ENCODE results near the gene RPGR. TPM values are rescaled to one million over a fixed set of nuclear protein-coding genes. Genes with fewer than 3 reads are reported as not detected.

RPGR gene, protein sequence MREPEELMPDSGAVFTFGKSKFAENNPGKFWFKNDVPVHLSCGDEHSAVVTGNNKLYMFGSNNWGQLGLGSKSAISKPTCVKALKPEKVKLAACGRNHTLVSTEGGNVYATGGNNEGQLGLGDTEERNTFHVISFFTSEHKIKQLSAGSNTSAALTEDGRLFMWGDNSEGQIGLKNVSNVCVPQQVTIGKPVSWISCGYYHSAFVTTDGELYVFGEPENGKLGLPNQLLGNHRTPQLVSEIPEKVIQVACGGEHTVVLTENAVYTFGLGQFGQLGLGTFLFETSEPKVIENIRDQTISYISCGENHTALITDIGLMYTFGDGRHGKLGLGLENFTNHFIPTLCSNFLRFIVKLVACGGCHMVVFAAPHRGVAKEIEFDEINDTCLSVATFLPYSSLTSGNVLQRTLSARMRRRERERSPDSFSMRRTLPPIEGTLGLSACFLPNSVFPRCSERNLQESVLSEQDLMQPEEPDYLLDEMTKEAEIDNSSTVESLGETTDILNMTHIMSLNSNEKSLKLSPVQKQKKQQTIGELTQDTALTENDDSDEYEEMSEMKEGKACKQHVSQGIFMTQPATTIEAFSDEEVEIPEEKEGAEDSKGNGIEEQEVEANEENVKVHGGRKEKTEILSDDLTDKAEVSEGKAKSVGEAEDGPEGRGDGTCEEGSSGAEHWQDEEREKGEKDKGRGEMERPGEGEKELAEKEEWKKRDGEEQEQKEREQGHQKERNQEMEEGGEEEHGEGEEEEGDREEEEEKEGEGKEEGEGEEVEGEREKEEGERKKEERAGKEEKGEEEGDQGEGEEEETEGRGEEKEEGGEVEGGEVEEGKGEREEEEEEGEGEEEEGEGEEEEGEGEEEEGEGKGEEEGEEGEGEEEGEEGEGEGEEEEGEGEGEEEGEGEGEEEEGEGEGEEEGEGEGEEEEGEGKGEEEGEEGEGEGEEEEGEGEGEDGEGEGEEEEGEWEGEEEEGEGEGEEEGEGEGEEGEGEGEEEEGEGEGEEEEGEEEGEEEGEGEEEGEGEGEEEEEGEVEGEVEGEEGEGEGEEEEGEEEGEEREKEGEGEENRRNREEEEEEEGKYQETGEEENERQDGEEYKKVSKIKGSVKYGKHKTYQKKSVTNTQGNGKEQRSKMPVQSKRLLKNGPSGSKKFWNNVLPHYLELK
- 4.6 TPM for polyA plus RNA-seq (2013, experiment 1 of 2)
- polyA plus RNA-seq (2013, experiment 2 of 2): 4.9 TPM

DNA sequence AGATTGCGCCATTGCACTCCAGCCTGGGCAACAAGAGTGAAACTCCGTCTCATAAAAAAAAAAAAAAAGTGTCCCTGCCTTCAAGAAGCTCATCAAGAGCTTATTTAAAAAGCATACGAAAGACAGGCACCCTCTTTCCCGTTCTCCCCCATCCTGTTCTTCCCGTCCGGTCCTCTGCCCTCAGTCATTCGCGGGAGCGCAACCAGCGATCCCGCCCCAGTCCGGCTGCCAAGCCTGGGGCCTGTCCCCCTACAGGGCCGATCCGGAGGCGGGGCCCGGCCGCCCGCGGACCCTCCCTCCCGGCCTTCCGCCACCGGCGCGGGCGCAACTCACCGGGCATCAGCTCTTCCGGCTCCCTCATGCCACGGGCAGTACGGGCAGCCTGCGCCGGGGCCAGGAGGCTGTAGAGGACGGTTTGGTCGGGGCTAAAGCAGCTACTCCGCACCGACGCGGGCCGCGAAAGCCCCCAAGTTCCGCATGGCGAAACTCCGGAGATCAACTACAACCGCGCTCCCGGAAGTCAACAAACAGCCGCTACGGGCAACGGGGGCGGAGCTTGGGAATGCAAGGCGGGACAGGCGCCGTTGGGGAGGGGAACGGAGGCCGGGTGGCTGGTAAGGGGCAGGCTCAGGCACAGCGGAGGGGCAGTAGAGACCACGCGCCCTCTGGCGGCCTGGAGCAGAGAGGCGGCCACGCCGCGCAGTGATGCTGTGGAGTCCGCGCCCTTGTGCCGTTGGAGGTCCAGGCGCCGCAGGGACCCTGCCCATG lies at the start of gene RPGR:
RPGR (minus strand) TSS at position 503 of the 768 bp plus-strand sequence; CDS start at position 361, 142 bp downstream.
- 1% methylated on average over 67 of the region's 67 CpGs for WGBS
- H3K4me1 ChIP-seq (ENCODE audit: insufficient read depth, low read length): no peaks in the 10 kb centered on the region
- H3K27ac ChIP-seq (ENCODE audit: low read depth, low read length): peak within 1 kb of the TSS; percentile 86; the same call in 1 of the 2 replicates
- peak within 1 kb of the TSS; percentile 85 for H3K4me3 ChIP-seq (ENCODE audit: low read length)
- H3K27me3 ChIP-seq (ENCODE audit: insufficient read depth, low read length): no peaks in the 10 kb centered on the region
- H3K9ac ChIP-seq (ENCODE audit: low read depth, low read length): peak within 1 kb of the TSS; percentile 84
- H3K36me3 ChIP-seq (ENCODE audit: insufficient read depth, low read length): no peaks in the 10 kb centered on the region
- H3K9me3 ChIP-seq (ENCODE audit: insufficient read depth, low read depth, low read length): no peaks in the 10 kb centered on the region

- 75% methylated on average over 1 of the region's 1 CpG for WGBS
- H3K27me3 ChIP-seq (ENCODE audit: insufficient read depth, low read length): no peaks in the 10 kb centered on the region
- H3K9ac ChIP-seq (ENCODE audit: low read depth, low read length): no peak overlapping the region
- H3K4me1 ChIP-seq (ENCODE audit: insufficient read depth, low read length): no peaks in the 10 kb centered on the region
- no peaks in the 10 kb centered on the region for H3K36me3 ChIP-seq (ENCODE audit: insufficient read depth, low read length)
- no peaks in the 10 kb centered on the region for H3K9me3 ChIP-seq (ENCODE audit: insufficient read depth, low read depth, low read length)
- H3K27ac ChIP-seq (ENCODE audit: low read depth, low read length): no peak overlapping the region
- no peak overlapping the region for H3K4me3 ChIP-seq (ENCODE audit: low read length)
Measured at GRCh38 chrX:38376747-38377146, 49.4 kb upstream of the RPGR start.

GRCh38 chrX:38375891-38376290 lies 48.6 kb upstream of the RPGR start:
- Histone ChIP-seq H3K9ac (ENCODE audit: low read depth, low read length) (no peak overlapping the region), H3K4me1 (ENCODE audit: insufficient read depth, low read length) (no peaks in the 10 kb centered on the region), H3K27me3 (ENCODE audit: insufficient read depth, low read length) (no peaks in the 10 kb centered on the region), H3K36me3 (ENCODE audit: insufficient read depth, low read length) (no peaks in the 10 kb centered on the region), H3K4me3 (ENCODE audit: low read length) (no peak overlapping the region), H3K9me3 (ENCODE audit: insufficient read depth, low read depth, low read length) (no peaks in the 10 kb centered on the region), H3K27ac (ENCODE audit: low read depth, low read length) (no peak overlapping the region)
- WGBS: 5% methylated on average over 1 of the region's 1 CpG

DNA sequence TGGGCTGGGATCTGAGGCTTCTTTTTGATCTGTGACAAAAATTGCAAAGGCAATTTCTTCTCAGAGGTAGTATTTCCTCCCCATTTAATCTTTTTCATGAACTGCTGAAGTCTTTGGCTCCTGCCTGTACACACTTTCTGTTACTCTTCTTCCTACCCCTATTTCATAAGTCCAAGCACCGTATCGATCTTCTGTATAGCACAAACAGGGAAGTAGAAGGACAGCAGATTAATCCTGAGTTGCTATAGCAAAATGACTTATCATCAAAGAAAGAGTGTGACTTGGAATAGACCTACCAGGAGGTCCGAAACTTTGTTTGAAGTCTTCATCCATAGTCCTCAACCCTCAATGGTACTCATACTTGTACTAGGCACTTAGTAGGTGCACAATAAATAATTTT lies 47.1 kb upstream of the RPGR start:
- H3K4me1 ChIP-seq (ENCODE audit: insufficient read depth, low read length): no peaks in the 10 kb centered on the region
- WGBS: no CpG with 5 or more reads among the region's 3 CpGs

DNA sequence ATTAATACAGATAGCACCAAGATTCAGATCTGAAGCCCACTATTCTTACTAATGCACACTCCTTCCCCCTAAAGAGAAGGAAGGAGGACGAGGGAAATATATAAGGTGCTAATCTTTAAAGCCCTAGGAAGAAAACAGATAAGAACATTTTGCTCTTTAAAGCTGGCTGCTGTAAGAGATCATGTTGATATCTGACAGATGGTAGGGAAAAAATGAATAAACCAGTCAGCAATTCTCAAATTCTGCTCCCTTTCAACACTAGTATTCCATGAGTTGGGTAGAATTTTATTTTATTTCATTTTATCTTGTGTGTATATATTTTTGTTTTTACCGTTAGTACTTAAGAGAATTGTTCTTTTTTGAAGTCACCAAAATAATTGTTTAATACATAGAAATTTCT lies 44.3 kb upstream of the RPGR start:
- H3K4me1 ChIP-seq (ENCODE audit: insufficient read depth, low read length): no peaks in the 10 kb centered on the region
- no peak overlapping the region for H3K27ac ChIP-seq (ENCODE audit: low read depth, low read length)
- no peaks in the 10 kb centered on the region for H3K36me3 ChIP-seq (ENCODE audit: insufficient read depth, low read length)
- H3K27me3 ChIP-seq (ENCODE audit: insufficient read depth, low read length): no peaks in the 10 kb centered on the region
- no peak overlapping the region for H3K9ac ChIP-seq (ENCODE audit: low read depth, low read length)
- H3K4me3 ChIP-seq (ENCODE audit: low read length): no peak overlapping the region
- H3K9me3 ChIP-seq (ENCODE audit: insufficient read depth, low read depth, low read length): no peaks in the 10 kb centered on the region
- no CpG with 5 or more reads among the region's 2 CpGs for WGBS

More for the DNA sequence above, 47.1 kb upstream of the RPGR start:
- Histone ChIP-seq H3K36me3 (ENCODE audit: insufficient read depth, low read length) (no peaks in the 10 kb centered on the region), H3K9ac (ENCODE audit: low read depth, low read length) (no peak overlapping the region), H3K9me3 (ENCODE audit: insufficient read depth, low read depth, low read length) (no peaks in the 10 kb centered on the region), H3K27ac (ENCODE audit: low read depth, low read length) (no peak overlapping the region), H3K4me3 (ENCODE audit: low read length) (no peak overlapping the region), H3K27me3 (ENCODE audit: insufficient read depth, low read length) (no peaks in the 10 kb centered on the region)

DNA sequence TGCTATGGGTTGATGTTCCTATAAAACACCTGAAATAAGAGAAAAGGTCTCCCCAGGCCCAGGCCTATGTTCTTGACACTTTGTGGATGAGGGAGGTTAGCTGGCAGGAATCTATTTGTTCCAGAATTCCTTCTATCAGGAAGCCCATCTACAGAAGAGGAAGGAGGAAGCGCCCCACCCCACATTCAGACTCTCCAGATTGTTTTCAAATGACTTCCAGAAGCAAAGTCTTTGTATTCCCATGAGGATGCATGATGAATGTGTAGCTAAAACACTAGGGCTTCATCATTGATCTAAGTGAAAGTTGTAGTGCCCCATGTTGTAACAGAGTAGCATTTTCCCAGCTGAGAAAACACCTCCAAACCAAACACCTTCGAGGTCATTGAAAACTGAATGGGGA lies 41.5 kb upstream of the RPGR start:
- no CpG with 5 or more reads among the region's 2 CpGs for WGBS
- H3K9ac ChIP-seq (ENCODE audit: low read depth, low read length): no peak overlapping the region
- no peaks in the 10 kb centered on the region for H3K36me3 ChIP-seq (ENCODE audit: insufficient read depth, low read length)
- no peak overlapping the region for H3K27ac ChIP-seq (ENCODE audit: low read depth, low read length)
- no peaks in the 10 kb centered on the region for H3K9me3 ChIP-seq (ENCODE audit: insufficient read depth, low read depth, low read length)
- H3K27me3 ChIP-seq (ENCODE audit: insufficient read depth, low read length): no peaks in the 10 kb centered on the region
- no peaks in the 10 kb centered on the region for H3K4me1 ChIP-seq (ENCODE audit: insufficient read depth, low read length)
- no peak overlapping the region for H3K4me3 ChIP-seq (ENCODE audit: low read length)

GRCh38 chrX:38365954-38366353 lies 38.6 kb upstream of the RPGR start:
- H3K4me1 ChIP-seq (ENCODE audit: insufficient read depth, low read length): no peaks in the 10 kb centered on the region
- H3K9me3 ChIP-seq (ENCODE audit: insufficient read depth, low read depth, low read length): no peaks in the 10 kb centered on the region
- H3K27ac ChIP-seq (ENCODE audit: low read depth, low read length): no peak overlapping the region
- WGBS: 100% methylated on average over 2 of the region's 3 CpGs
- no peaks in the 10 kb centered on the region for H3K36me3 ChIP-seq (ENCODE audit: insufficient read depth, low read length)
- no peak overlapping the region for H3K4me3 ChIP-seq (ENCODE audit: low read length)
- H3K9ac ChIP-seq (ENCODE audit: low read depth, low read length): no peak overlapping the region
- H3K27me3 ChIP-seq (ENCODE audit: insufficient read depth, low read length): no peaks in the 10 kb centered on the region

DNA sequence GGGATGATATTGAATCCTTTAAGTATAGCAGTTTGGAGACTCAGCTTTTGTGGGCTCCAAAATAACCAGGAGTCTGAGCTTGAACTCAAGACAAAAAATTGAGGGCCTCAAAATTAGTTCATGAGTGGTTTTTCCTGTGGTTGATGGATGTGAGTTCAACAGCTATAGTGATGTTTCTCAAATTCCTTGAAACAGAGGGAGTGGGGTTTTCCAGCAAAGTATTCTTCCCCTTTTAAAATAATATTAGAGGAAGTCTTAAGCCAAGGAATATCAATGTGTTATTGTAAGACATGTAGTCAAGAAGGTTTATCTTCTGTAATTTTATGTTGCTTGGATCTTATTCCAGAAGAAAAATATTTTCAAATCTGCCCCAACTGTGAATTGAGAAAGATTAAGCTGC lies 35.7 kb upstream of the RPGR start:
- H3K27me3 ChIP-seq (ENCODE audit: insufficient read depth, low read length): no peaks in the 10 kb centered on the region
- no peaks in the 10 kb centered on the region for H3K36me3 ChIP-seq (ENCODE audit: insufficient read depth, low read length)
- H3K27ac ChIP-seq (ENCODE audit: low read depth, low read length): no peak overlapping the region
- no peak overlapping the region for H3K9ac ChIP-seq (ENCODE audit: low read depth, low read length)
- no peak overlapping the region for H3K4me3 ChIP-seq (ENCODE audit: low read length)
- no peaks in the 10 kb centered on the region for H3K4me1 ChIP-seq (ENCODE audit: insufficient read depth, low read length)
- no peaks in the 10 kb centered on the region for H3K9me3 ChIP-seq (ENCODE audit: insufficient read depth, low read depth, low read length)

- no peaks in the 10 kb centered on the region for H3K4me1 ChIP-seq (ENCODE audit: insufficient read depth, low read length)
- no peaks in the 10 kb centered on the region for H3K9me3 ChIP-seq (ENCODE audit: insufficient read depth, low read depth, low read length)
- no peak overlapping the region for H3K4me3 ChIP-seq (ENCODE audit: low read length)
- no peaks in the 10 kb centered on the region for H3K36me3 ChIP-seq (ENCODE audit: insufficient read depth, low read length)
- no peaks in the 10 kb centered on the region for H3K27me3 ChIP-seq (ENCODE audit: insufficient read depth, low read length)
- no peak overlapping the region for H3K9ac ChIP-seq (ENCODE audit: low read depth, low read length)
- 100% methylated on average over 2 of the region's 4 CpGs for WGBS
- H3K27ac ChIP-seq (ENCODE audit: low read depth, low read length): no peak overlapping the region
Measured at GRCh38 chrX:38357747-38358673, 30.7 kb upstream of the RPGR start.

DNA sequence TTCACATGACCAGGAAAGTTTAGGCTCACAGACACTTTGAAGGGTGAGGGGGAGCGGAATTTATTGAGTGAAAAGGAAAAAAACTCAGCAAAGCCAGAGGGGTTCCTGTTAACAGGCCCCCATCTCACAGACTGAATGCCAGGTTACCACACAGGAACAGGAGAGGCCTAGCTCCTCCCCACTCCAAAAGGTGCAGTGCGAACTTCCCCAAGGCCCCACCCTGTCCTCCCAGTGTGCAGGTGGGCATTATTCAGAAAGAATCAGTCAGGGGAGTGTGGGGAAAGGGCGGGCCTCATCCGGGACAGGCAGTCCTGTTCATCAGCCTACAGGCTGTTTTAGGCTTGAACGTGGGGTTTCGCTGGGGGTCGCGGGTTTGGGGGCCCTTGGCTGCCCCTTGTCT lies 29.1 kb upstream of the RPGR start:
- no peak overlapping the region for H3K9ac ChIP-seq (ENCODE audit: low read depth, low read length)
- 87% methylated on average over 3 of the region's 8 CpGs for WGBS

More for the DNA sequence above, 29.1 kb upstream of the RPGR start:
- no peaks in the 10 kb centered on the region for H3K27me3 ChIP-seq (ENCODE audit: insufficient read depth, low read length)
- H3K9me3 ChIP-seq (ENCODE audit: insufficient read depth, low read depth, low read length): no peaks in the 10 kb centered on the region
- H3K27ac ChIP-seq (ENCODE audit: low read depth, low read length): no peak overlapping the region
- no peaks in the 10 kb centered on the region for H3K36me3 ChIP-seq (ENCODE audit: insufficient read depth, low read length)
- no peak overlapping the region for H3K4me3 ChIP-seq (ENCODE audit: low read length)
- no peaks in the 10 kb centered on the region for H3K4me1 ChIP-seq (ENCODE audit: insufficient read depth, low read length)

Measured in HUES64 (cell line).